Ovary (tissue), 9 donors: ENCODE data around the gene KRTAP10-10. TPM values are rescaled to one million over a fixed set of nuclear protein-coding genes. Genes with fewer than 3 reads are reported as not detected.

ENCODE experiments used
- DNase-seq, 5 donors: peaks; one replicate each; pipeline ENCODE4 v3.0.0-alpha.2; 2019 to 2020
- H3K27ac ChIP-seq, 2 donors: fragments of 200-600 bp; one replicate each; pipeline versions ENCODE4 v1.5.1 to v1.8.0; 2019 to 2022
- H3K27me3 ChIP-seq: fragments of 200-600 bp; one replicate; pipeline ENCODE4 v1.8.0; 2022
- H3K36me3 ChIP-seq: fragments of 200-600 bp; sonication (generic); one replicate; pipeline ENCODE4 v1.5.1; 2019
- H3K4me1 ChIP-seq: one replicate; pipeline ENCODE4 v1.8.1; 2013; ENCODE audit warnings: mild to moderate bottlenecking, moderate library complexity; ENCODE audit not compliant: insufficient read depth
- H3K4me3 ChIP-seq: fragments of 200-600 bp; sonication (generic); one replicate; pipeline ENCODE4 v1.5.1; 2017
- H3K9me3 ChIP-seq, 2 donors: fragments of 200-600 bp in 1 of 2; sonication (generic) in 1 of 2; one replicate each; pipeline versions ENCODE4 v1.5.1 to v1.8.1; 2013 to 2019; ENCODE audit warnings: mild to moderate bottlenecking in 1 of 2, moderate library complexity in 1 of 2
- EP300 ChIP-seq: sonication (generic); formaldehyde crosslinking; IDR thresholded peaks from one replicate; pipeline ENCODE4 v1.6.1; 2017; ENCODE audit warnings: antibody characterized with exemption
- POLR2A ChIP-seq: fragments of 450-650 bp; IDR thresholded peaks from one replicate; pipeline ENCODE4 v1.6.1; 2017; ENCODE audit warnings: antibody characterized with exemption, mild to moderate bottlenecking, moderate library complexity
- WGBS, 3 donors: extraction: QIAGEN DNeasy Blood & Tissue Kit in 1 of 3; methylation state at CpG; one replicate each; pipeline versions ENCODE4 v1.1.5 to v1.1.7; 2013 to 2017; 5-methylcytosine and 5-hydroxymethylcytosine counted together
- intact Hi-C, 4 donors: fragments of 100-400 bp; cut with DNase I; formaldehyde crosslinking; loops; one replicate each; pipeline versions ENCODE4 v1.11.0 to v1.15.1; 2022 to 2023
- polyA plus RNA-seq, 2 donors: library from polyadenylated mRNA; stranded (reverse); fragments of 200-250 nt in 1 of 2; fragments of 350-450 nt in 1 of 2; fragmentation: Illumina TruSeq in 1 of 2; extraction: RNeasy Lipid Tissue Mini Kit (QIAGEN cat#74804) in 1 of 2; gene quantifications; one replicate each; pipeline ENCODE4 v1.2.3, GENCODE V29; 2013 to 2014
- total RNA-seq, 7 donors: library from RNA; depleted of rRNA in 2 of 7; stranded (reverse); fragments of >200 nt in 2 of 7; fragmentation: NEBNext Ultra II Directional in 3 of 7; extraction: Animal tissue kit (Norgen Biotek cat#: 25700) in 3 of 7; gene quantifications; one replicate each; pipeline versions ENCODE4 v1.1.0 to v1.2.4, GENCODE V29; 2016 to 2023
- TF ChIP-seq, protein P1 (sequence below), 3 donors: fragments of 450-650 bp in 2 of 3; fragments of 200-600 bp in 1 of 3; IDR thresholded peaks; one replicate each; pipeline versions ENCODE4 v1.5.1 to v1.8.0; 2016 to 2022; ENCODE audit warnings: antibody characterized with exemption in 3 of 3, mild to moderate bottlenecking in 1 of 3
- donor health status: DM: no; HTN: no; CAD: no; lungs with moderate emphysema.
- donor health status: DM: no; HTN: no; CAD: no.
- donor health status: Bipolar disorder and iron deficiency.
- donor health status: DM: yes; HTN: yes; CAD: no.
- donor health status: DM: no; HTN: no; CAD: no.
- donor health status: DM: yes; HTN: yes; CAD: no.

The KRTAP10-10 gene
- total and polyA plus RNA-seq, 9 donors, result not detected

DNA sequence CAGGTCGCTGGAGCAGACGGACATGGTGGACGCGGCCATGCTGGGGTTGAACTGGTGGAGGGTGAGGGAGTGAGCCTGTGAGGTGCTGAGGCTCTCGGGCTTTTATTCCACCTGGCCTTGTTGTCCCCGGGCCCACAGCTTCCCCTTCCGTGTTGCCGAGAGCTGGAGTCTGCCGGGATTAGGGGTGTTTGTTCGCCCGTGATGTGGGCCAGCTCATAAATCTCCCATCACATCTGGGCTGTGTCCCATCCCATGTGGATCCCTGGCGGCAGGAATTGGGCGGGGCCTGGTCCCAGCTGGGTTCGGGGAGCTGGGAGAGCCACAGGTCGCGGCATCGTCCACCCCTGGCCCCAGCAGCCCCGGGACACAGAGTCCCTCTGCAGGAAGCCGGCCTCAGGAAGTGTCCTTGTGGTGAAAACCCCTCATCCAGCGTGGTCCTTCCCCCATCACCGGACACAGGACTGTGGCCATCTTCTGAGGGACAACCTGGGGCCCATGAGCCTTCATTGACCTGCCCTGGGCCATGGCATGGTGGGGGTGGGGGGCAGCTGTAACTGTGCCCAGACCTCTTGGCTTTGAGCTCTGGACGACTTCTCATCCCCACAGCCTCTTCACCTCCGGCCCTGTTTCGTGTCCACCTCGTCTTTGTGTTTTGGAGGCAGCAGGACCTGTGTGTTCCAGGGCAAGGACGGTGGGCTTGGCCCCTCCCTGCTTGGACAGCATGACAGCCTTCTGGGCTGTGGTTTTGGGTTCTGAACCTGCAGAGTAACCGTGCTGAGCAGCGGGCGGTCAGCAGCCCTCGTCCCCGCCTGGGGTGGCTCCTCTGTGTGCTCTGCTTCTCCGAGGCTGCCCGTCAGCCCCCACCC lies 44.5 kb upstream of the KRTAP10-10 start, which contains the start of gene KRTAP10-6:
KRTAP10-6 (minus strand) TSS at position 60 of the 866 bp plus-strand sequence; CDS start at position 39, 21 bp downstream.
- intact Hi-C loops, result no loop called here
- Histone ChIP-seq H3K9me3 (no peaks in the 10 kb centered on the region), H3K36me3 (no peaks in the 10 kb centered on the region), H3K4me1 (no peaks in the 10 kb centered on the region), H3K27ac (no peak within 1 kb of the TSS), H3K4me3 (no peak within 1 kb of the TSS), H3K27me3 (no peaks in the 10 kb centered on the region)
- 44 to 60% (median 50%) methylated on average over 33 of the region's 33 CpGs for WGBS, 3 donors
- TF ChIP-seq EP300 (no peak), POLR2A (no peak)
- TF ChIP-seq, protein P1, sequence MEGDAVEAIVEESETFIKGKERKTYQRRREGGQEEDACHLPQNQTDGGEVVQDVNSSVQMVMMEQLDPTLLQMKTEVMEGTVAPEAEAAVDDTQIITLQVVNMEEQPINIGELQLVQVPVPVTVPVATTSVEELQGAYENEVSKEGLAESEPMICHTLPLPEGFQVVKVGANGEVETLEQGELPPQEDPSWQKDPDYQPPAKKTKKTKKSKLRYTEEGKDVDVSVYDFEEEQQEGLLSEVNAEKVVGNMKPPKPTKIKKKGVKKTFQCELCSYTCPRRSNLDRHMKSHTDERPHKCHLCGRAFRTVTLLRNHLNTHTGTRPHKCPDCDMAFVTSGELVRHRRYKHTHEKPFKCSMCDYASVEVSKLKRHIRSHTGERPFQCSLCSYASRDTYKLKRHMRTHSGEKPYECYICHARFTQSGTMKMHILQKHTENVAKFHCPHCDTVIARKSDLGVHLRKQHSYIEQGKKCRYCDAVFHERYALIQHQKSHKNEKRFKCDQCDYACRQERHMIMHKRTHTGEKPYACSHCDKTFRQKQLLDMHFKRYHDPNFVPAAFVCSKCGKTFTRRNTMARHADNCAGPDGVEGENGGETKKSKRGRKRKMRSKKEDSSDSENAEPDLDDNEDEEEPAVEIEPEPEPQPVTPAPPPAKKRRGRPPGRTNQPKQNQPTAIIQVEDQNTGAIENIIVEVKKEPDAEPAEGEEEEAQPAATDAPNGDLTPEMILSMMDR (IDR thresholded peaks at IDR 0.05), result no peak
- no peak for DNase-seq

DNA sequence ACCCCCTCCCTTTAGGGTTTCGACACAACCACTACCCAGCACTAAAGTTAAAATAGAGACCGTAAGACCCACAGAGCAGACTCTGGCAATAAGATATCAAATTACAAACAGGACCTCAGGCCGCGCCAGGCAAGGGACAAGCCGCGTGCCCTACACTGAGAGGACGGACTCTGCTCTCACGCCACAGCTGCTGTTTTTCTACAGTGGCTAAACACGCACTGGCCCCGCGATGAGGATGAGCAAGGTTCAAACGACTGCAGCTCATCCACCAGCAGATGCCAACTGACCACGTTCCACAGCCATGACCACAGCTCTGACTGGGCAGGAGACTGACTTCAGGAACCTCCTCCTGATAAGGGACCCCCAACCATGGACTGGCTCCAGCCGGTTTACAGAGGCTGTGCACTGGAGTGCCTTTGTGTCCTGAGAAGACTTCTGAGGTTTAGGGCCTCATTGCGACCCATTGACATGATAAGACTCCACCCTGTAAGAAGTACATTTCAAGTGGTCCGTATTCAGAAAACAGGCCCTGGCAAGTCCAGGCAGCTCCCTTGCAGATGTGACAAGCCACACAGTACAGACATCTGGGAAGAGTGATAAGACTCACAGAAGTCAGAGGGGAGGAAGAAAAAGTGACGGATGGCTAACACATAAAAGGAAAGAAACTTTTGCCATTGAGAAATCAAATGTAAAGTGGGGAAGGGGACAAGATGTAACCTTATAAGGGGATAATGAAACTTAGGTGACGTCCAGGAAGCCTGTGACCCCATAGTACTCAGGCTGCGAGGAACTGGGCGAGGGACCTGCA lies 43.4 kb upstream of the KRTAP10-10 start:
- TF ChIP-seq, protein P1 (IDR thresholded peaks at IDR 0.05), result no peak
- TF ChIP-seq POLR2A, result no peak
- TF ChIP-seq EP300, result no peak
- Histone ChIP-seq H3K27me3 (no peaks in the 10 kb centered on the region), H3K27ac (no peak overlapping the region), H3K4me3 (no peak overlapping the region), H3K36me3 (no peaks in the 10 kb centered on the region), H3K9me3 (no peaks in the 10 kb centered on the region), H3K4me1 (no peaks in the 10 kb centered on the region)
- 30 to 39% (median 38%) methylated on average over 20 of the region's 20 CpGs for WGBS, 3 donors
- no peak for DNase-seq
- intact Hi-C loops, result no loop called here

DNA sequence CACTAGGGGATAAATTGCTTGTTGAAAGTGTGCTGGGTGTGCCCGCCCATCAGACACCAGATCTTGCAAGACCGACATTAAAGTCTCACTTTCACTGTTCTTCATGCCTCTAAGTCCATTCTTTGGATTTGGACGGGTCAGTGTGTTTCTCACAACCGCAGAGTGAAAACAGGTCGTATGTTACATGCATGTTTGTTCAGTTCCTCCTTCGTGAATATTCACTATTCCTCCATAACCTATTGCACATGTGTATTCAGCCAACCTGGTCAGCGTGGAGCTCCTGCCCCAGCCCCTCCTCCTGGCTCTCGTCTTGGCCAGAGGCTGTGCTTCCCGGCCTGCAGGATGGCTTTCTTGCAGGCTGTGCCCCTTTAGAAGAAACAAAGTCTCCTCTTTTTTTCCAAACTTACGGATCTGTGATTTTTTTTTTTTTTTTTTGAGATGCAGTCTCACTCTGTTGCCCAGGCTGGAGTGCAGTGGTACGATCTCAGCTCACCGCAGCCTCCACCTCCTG lies 42.7 kb upstream of the KRTAP10-10 start:
- Histone ChIP-seq H3K27ac (no peak overlapping the region), H3K27me3 (no peaks in the 10 kb centered on the region), H3K4me1 (no peaks in the 10 kb centered on the region), H3K36me3 (no peaks in the 10 kb centered on the region), H3K9me3 (no peaks in the 10 kb centered on the region), H3K4me3 (no peak overlapping the region)
- WGBS, 3 donors, result 68 to 75% (median 71%) methylated on average over 12 of the region's 12 CpGs
- no peak for DNase-seq
- TF ChIP-seq EP300, result no peak
- TF ChIP-seq, protein P1 (IDR thresholded peaks at IDR 0.05), result no peak
- TF ChIP-seq POLR2A, result no peak
- intact Hi-C loops, result no loop called here

DNA sequence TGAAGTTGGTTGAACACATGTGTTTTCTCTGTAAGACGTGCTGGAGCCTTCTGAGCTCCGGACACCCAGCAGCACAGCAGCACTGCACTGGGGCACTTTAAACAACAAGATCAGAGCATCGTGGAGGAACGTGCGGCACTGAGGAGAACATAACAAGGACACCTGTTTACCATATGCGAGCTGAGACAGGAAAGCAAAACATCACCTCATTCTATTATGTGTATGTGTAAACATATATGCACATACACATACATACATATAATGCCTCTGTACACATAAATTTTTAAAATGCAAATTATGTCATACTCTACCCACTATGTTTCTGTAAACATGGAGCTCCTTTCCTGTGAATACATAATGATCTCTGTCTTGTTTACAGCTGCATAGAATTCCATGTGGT lies 41.6 kb upstream of the KRTAP10-10 start:
- H3K27ac ChIP-seq, result no peak overlapping the region
- no peaks in the 10 kb centered on the region for H3K36me3 ChIP-seq
- 58 to 75% (median 64%) methylated on average over 6 of the region's 6 CpGs for WGBS, 3 donors
- H3K4me3 ChIP-seq, result no peak overlapping the region
- H3K4me1 ChIP-seq, result no peaks in the 10 kb centered on the region
- no peaks in the 10 kb centered on the region for H3K9me3 ChIP-seq
- DNase-seq, result no peak
- TF ChIP-seq POLR2A (no peak), EP300 (no peak)
- TF ChIP-seq, protein P1 (IDR thresholded peaks at IDR 0.05), result no peak
- H3K27me3 ChIP-seq, result no peaks in the 10 kb centered on the region
- intact Hi-C loops, result no loop called here
